GM21526 (cell line): ENCODE results near the gene PTPRA.
"Not testable (repeated sequence)": the region's sequence is repeated elsewhere in the genome, so short reads cannot be mapped to it uniquely, and the experiment has no call there.

Source experiments
- ATAC-seq: cut with Tn5 transposase; IDR thresholded peaks from one replicate; pipeline ENCODE4 v1.9.1; 2021; ENCODE audit warnings: moderate library complexity; ENCODE audit not compliant: unreplicated experiment, low FRiP score

Gene PTPRA

GRCh38 chr20:2883726-2884637 lies 10.7 kb downstream of the PTPRA start:
- ATAC-seq: no peak

GRCh38 chr20:2887715-2888114 lies 14.4 kb downstream of the PTPRA start:
- ATAC-seq: no peak

DNA sequence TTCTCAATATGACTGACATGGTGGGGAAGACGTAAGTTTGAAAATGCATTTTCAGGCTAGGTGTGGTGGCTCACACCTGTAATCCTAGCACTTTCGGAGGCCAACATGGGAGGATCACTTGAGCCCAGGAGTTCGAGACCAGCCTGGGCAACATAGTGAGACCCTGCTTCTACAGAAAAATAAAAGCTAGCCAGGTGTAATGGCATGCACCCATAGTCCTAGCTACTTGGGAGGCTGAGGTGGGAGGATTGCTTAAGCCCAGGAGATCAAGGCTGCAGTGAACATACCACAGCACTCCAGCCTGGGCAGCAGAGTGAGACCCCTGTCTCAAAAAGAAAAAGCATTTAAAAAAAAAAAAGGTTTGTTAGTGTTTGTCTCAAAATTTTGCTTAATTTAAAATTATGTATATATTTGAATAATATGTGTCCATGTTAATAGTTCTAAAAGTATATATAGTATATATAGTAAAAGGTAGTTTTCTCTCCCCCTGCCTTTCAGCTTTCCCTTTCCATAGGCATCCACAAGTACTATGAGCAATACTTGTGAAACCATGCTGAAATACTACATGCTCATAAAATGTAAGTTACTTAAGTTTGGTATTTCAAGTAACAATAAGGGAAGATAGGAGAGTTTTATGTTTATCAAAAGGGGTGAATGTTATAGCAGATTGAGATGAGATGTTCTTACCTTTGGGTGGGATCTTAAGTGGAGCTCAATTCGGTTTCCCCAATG lies 15.1 kb downstream of the PTPRA start:
- no peak for ATAC-seq

DNA sequence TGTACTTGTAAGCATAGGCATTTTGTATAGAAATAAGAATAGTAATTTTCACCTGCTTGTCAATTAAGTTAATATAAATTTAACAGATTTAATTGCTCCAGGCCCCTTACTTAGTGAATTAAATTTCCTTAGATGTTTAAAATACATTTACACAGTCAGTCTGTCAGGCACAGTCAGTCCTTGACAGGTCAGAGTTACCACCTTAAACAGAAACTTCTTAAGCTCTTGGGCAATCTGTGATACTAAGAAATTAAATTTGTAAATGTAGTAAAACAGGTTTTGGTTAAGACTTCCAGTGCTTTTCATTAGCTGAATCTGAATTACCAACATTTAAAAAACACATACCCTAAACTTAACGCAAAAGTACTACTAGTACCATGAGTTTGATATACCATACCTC lies 15.9 kb downstream of the PTPRA start:
- no peak for ATAC-seq

GRCh38 chr20:2889797-2890196 lies 16.5 kb downstream of the PTPRA start:
- no peak for ATAC-seq

DNA sequence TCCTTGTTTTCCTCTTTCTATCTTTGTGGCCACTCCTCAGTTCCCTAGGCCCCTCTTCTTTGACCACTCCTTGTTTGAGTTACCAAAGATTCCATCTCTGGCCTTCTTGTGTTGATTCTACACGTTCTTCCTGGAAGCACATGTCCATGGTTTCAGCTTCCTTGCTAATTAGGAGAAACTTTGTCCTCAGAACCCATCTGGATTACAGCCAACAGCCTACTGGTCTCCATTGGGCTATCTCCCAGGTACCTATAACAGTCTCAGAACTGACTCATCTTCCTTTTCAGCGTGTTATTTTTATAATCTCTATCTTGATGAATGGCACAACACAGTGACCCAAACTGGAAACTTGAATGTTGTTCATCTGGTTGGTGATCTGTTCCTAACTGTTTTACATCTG lies 17.5 kb downstream of the PTPRA start:
- ATAC-seq: no peak

DNA sequence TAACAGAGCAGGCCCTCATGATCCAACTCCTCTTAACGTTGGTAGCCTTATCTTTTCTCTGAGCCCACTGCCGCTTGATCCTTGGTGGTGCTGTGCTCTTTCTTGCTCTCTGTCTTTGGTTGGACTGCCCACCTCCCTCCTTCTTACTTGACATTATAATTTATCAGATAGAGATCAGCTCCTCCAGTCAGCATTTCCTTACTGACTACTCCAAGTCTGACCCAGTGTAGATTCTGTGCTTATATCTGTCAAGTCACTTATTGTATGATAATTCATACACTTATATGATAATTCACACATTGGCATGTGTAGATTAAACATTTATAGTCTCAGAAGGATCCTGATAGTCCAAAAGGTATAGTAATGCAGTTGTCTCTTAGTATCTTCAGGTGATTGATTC lies 18.1 kb downstream of the PTPRA start:
- no peak for ATAC-seq

- no peak for ATAC-seq
These were observed 19.1 kb downstream of the PTPRA start for GRCh38 chr20:2892376-2892775.

DNA sequence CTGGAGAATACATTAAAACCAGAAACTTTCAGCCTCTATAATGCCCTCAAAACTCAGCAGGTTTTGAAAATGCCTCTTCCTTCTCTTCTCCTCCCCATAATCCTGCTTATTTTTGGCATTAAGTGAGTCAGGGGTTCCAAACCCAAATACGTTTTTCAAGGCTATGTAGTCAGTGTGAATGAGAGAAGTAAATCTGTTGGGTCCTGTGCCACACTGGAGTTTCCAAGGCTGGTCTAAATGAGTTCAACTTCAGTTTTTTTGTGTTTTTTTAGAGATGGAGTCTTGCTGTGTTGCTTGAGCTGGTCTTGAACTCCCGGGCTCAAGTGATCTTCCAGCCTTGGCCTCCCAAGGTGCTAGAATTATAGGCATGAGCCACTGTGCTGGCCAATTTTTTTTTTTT lies 20.9 kb downstream of the PTPRA start:
- ATAC-seq: no peak

- not testable (repeated sequence) for ATAC-seq
These were observed 21.9 kb downstream of the PTPRA start for GRCh38 chr20:2895154-2895553.

- no peak for ATAC-seq
These were observed 26.0 kb downstream of the PTPRA start for GRCh38 chr20:2899243-2899642.

DNA sequence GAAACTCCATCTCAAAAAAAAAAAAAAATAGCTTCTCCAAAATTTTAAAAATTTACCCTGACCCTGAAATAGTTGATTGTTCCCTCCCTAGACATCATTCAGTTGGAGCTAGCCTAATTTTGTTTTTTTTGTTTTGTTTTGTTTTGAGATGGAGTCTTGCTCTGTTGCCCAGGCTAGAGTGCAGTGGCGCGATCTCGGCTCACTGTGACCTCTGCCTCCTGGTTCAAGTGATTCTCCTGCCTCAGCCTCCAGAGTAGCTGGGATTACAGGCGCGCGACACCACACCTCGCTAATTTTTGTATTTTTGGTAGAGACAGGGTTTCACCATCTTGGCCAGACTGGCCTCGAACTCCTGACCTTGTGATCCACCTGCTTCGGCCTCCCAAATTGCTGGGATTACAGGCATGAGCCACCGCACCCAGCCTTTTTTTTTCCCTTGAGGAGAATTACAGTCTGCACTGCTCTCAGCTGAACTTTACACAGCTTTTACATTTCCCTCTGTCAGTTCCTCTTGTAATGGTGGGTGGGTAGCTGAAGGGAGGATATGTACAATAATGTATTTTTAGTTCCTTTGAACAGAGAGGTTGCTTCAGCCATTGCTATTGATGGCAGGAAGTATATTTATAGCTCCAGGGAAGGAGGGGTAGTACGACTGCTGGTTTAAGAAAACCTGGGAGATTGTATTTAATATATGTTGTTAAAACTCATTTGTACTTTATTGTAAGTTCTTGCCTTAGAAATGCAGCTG lies 27.7 kb downstream of the PTPRA start:
- no peak for ATAC-seq

GRCh38 chr20:2902291-2902690 lies 29.0 kb downstream of the PTPRA start:
- ATAC-seq: no peak

GRCh38 chr20:2902818-2903217 lies 29.5 kb downstream of the PTPRA start:
- no peak for ATAC-seq

DNA sequence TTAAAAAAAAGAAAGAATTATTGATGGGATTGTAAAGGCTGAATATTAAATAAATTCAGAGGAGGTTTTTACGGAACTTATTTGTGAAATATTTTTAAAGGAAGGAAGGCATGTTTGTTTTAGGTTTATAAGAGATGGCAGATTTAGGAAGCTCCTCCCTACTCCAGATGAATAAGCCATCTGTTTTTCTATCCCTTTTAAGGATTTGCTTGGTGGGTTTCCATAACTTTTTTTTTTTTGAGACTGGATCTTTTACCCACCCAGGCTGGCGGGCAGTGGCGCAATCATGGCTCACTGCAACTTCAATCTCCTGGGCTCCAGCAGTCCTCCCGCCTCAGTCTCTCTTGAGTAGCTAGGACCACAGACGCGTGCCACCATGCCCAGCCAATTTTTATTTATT lies 30.4 kb downstream of the PTPRA start:
- ATAC-seq: no peak

DNA sequence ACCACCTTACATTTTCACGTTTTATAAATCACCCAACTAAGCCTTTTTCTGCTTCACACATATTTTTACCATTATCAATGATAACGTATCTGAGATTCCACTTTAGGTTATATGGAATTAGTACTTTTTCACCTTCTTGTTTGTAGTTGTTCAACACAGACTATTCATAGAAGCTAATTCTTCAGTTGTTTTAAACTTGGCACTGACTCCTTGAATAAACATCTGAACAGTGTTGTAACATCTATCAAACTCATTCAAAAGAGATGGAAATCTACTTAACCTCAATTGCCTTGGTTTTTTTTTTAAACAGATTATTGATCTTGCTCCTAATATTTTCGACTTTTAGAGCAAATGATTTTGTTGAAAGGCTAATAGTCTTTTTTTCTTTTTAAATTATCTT lies 34.2 kb downstream of the PTPRA start:
- ATAC-seq: no peak

GRCh38 chr20:2909953-2910352 lies 36.7 kb downstream of the PTPRA start:
- ATAC-seq: no peak

- ATAC-seq: no peak
These were observed 37.9 kb downstream of the PTPRA start for GRCh38 chr20:2911200-2911599.

- no peak for ATAC-seq
These were observed 40.9 kb downstream of the PTPRA start for GRCh38 chr20:2914160-2914559.

GRCh38 chr20:2917266-2917665 lies 44.0 kb downstream of the PTPRA start:
- no peak for ATAC-seq
